Vagina (tissue), 2 donors: ENCODE data around the gene HLA-F. TPM values are rescaled to one million over a fixed set of nuclear protein-coding genes. Genes with fewer than 3 reads are reported as not detected.

Experiments used
- DNase-seq, 2 donors: peaks; one replicate each; pipeline ENCODE4 v3.0.0-alpha.2; 2017; ENCODE audit errors: extremely low spot score in 2 of 2
- H3K27ac ChIP-seq: fragments of 200-600 bp; sonication (generic); one replicate; pipeline ENCODE4 v1.5.1; 2019
- H3K27me3 ChIP-seq: fragments of 200-600 bp; sonication (generic); one replicate; pipeline ENCODE4 v1.5.1; 2019
- H3K36me3 ChIP-seq, 2 donors: fragments of 200-600 bp; sonication (generic); one replicate each; pipeline ENCODE4 v1.5.1; 2017 to 2019
- H3K4me1 ChIP-seq: fragments of 200-600 bp; sonication (generic); one replicate; pipeline ENCODE4 v1.5.1; 2019
- H3K4me3 ChIP-seq, 2 donors: fragments of 200-600 bp; sonication (generic); 1 replicate in 1 of 2; 2 replicates in 1 of 2; pipeline ENCODE4 v1.5.1; 2016 to 2019
- H3K9me3 ChIP-seq: fragments of 200-600 bp; sonication (generic); one replicate; pipeline ENCODE4 v1.5.1; 2019
- POLR2A ChIP-seq, 2 donors: fragments of 450-650 bp; IDR thresholded peaks; one replicate each; pipeline ENCODE4 v1.6.1; 2017; ENCODE audit warnings: antibody characterized with exemption in 2 of 2, mild to moderate bottlenecking in 2 of 2, moderate library complexity in 2 of 2
- POLR2AphosphoS5 ChIP-seq, 2 donors: sonication (generic); formaldehyde crosslinking; IDR thresholded peaks; one replicate each; pipeline ENCODE4 v1.9.0; 2017; ENCODE audit warnings: antibody characterized with exemption in 2 of 2, mild to moderate bottlenecking in 2 of 2, low read depth in 1 of 2; ENCODE audit not compliant: insufficient read depth in 1 of 2
- intact Hi-C: fragments of 100-400 bp; cut with DNase I; formaldehyde crosslinking; loops from one replicate; pipeline ENCODE4 v1.15.1; 2023
- total RNA-seq: library from RNA; depleted of rRNA; stranded (reverse); fragments of >200 nt; gene quantifications from one replicate; pipeline ENCODE4 v1.2.3, GENCODE V29; 2016
- TF ChIP-seq, protein P1 (sequence below), 3 experiments: fragments of 450-650 bp in 2 of 3; fragments of 200-600 bp in 1 of 3; sonication (generic) in 1 of 3; IDR thresholded peaks; one replicate each; pipeline ENCODE4 v1.5.1; 2017 to 2019; ENCODE audit warnings: antibody characterized with exemption in 3 of 3, mild to moderate bottlenecking in 2 of 3, moderate library complexity in 2 of 3

Gene HLA-F
- total RNA-seq, 1 donor from 2014 or later, result 133 TPM

DNA sequence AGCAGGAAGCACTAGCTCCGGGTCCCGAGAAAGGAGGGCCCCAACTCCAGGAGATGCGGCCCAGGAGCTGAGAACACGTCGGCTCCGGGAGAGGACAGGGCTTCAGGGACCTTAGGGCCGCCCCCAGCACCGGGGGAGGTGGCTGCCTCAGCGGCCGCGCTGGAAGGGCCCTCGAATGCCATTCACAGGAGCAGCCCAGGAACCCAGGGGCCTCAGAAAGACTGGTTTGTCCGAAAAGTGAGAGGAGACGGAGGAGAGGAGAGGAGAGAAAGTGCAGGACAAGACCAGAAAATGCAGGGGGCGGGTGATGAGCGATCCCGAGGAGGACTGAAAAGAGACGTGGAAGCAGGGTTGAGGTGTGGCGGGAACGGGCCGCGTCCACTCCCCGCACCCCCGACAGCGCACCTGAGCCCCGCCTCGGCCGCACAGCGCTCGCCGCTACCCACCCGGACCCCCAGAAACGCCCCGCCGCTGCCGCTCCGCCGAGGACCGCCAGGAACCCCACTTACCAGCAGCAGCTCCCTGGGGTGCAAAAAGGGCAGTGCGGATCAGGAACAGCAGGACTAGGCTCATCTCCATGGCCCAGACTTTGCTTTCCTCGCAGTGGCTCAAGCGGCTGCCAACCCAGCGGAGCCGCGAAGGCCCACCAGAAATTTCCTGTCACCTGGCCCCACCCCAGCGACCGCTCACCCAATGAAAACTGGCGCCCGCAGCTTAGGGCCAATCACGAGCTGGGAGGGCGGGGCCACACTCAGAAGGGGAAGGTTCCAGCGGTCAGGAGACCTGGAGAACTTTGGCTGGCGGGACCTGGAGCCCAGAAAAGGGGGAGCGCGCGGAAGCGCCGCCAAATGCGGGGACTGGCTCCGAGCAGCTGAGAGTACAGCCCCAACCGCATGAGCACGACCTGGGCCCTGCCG, 25.4 kb downstream of the HLA-F start:
- H3K27me3 ChIP-seq, result no peaks in the 10 kb centered on the region
- intact Hi-C loops, result no loop called here
- peak overlapping the region; percentile 77 to 91 for H3K4me3 ChIP-seq
- peaks cover 0 to 4% of the 10 kb centered on the region in 2 donors for H3K36me3 ChIP-seq
- peak overlapping the region; percentile 74 for H3K27ac ChIP-seq
- no peaks in the 10 kb centered on the region for H3K9me3 ChIP-seq
- DNase-seq, result peak in 1 of 2 donors; percentile 98
- peak in 1 of 2 donors; percentile 58 for TF ChIP-seq POLR2A (IDR thresholded peaks at IDR 0.05)
- peak; percentile 86 to 89 for TF ChIP-seq POLR2AphosphoS5 (IDR thresholded peaks at IDR 0.05; ENCODE audit: insufficient read depth in 1 of 2, low read depth in 1 of 2)
- TF ChIP-seq, protein P1, sequence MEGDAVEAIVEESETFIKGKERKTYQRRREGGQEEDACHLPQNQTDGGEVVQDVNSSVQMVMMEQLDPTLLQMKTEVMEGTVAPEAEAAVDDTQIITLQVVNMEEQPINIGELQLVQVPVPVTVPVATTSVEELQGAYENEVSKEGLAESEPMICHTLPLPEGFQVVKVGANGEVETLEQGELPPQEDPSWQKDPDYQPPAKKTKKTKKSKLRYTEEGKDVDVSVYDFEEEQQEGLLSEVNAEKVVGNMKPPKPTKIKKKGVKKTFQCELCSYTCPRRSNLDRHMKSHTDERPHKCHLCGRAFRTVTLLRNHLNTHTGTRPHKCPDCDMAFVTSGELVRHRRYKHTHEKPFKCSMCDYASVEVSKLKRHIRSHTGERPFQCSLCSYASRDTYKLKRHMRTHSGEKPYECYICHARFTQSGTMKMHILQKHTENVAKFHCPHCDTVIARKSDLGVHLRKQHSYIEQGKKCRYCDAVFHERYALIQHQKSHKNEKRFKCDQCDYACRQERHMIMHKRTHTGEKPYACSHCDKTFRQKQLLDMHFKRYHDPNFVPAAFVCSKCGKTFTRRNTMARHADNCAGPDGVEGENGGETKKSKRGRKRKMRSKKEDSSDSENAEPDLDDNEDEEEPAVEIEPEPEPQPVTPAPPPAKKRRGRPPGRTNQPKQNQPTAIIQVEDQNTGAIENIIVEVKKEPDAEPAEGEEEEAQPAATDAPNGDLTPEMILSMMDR (IDR thresholded peaks at IDR 0.05), result no peak
- peaks cover 34% of the 10 kb centered on the region for H3K4me1 ChIP-seq

DNA sequence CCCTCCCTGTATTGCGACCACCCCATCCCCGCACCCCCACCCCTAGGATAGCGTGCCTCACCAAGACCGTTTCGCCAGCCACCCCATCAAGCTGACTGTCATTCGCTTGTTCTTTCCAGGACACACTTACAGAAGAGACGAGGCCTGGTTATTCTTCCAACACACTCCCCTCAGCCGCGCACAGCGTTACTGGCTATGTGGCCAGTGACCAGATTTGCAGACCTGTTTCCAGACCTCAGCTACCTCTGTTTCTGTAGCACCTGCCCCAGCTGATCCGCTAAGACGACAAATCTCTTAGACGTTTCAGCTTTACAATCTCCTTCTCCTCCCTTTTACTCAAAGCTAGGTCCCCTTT, 26.1 kb downstream of the HLA-F start:
- Histone ChIP-seq H3K27me3 (no peaks in the 10 kb centered on the region), H3K9me3 (no peaks in the 10 kb centered on the region), H3K27ac (peak overlapping the region; percentile 74), H3K4me3 (peak overlapping the region; percentile 77 to 91), H3K4me1 (peaks cover 34% of the 10 kb centered on the region), H3K36me3 (peaks cover 0 to 4% of the 10 kb centered on the region in 2 donors)
- no peak for TF ChIP-seq POLR2A (IDR thresholded peaks at IDR 0.05)
- TF ChIP-seq, protein P1 (IDR thresholded peaks at IDR 0.05), result no peak
- TF ChIP-seq POLR2AphosphoS5 (IDR thresholded peaks at IDR 0.05; ENCODE audit: insufficient read depth in 1 of 2, low read depth in 1 of 2), result no peak
- DNase-seq, result peak in 1 of 2 donors; percentile 85
- intact Hi-C loops, result no loop called here

DNA sequence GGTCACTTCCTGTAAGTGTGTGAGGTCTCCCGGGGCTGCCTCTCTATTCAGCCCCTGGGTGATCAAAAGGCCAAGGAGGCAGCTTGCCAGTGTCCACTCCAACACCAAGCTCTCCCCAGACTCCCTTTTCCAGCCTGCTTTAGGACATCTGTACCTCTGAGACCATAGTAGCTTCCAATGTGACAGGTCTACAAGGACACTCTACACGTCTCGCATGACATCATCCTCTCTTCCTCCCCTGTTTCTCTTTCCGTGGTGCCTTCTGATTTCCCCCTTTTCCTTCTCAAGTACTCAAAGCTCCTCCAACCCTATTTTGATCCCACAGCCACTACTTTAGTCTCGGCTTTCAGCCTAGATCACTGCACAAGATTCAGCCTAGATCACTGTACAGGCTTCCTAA, 26.4 kb downstream of the HLA-F start:
- peak overlapping the region; percentile 74 for H3K27ac ChIP-seq
- no peak for DNase-seq
- TF ChIP-seq POLR2AphosphoS5 (IDR thresholded peaks at IDR 0.05; ENCODE audit: insufficient read depth in 1 of 2, low read depth in 1 of 2) (no peak), POLR2A (IDR thresholded peaks at IDR 0.05) (no peak)
- TF ChIP-seq, protein P1 (IDR thresholded peaks at IDR 0.05), result no peak
- H3K36me3 ChIP-seq, result peaks cover 0 to 2% of the 10 kb centered on the region in 2 donors
- H3K4me3 ChIP-seq, result peak overlapping the region; percentile 77 to 91
- intact Hi-C loops, result no loop called here
- no peaks in the 10 kb centered on the region for H3K9me3 ChIP-seq
- H3K27me3 ChIP-seq, result no peaks in the 10 kb centered on the region
- peaks cover 34% of the 10 kb centered on the region for H3K4me1 ChIP-seq

DNA sequence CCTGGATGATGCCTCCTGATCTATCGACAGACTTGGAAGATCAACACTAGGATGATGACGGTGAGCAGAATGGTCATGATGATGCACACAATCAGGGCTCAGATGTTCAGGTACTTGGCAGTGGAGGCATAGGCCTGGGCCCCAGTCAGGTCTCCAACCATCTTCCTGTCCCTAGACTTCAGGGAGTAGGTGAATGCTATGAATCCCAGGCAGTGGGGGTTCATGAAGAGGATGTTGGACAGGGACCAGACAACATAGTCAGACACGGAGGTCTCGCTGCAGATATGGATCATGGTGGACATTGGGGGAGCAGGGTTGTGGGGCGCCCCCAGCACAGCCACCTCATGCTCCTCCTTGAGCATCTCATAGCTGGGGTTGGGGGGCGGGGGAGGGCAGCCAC, 27.5 kb downstream of the HLA-F start:
- intact Hi-C loops, result no loop called here
- H3K9me3 ChIP-seq, result no peaks in the 10 kb centered on the region
- H3K36me3 ChIP-seq, result no peaks in the 10 kb centered on the region
- no peaks in the 10 kb centered on the region for H3K27me3 ChIP-seq
- no peak overlapping the region for H3K4me3 ChIP-seq
- peaks cover 34% of the 10 kb centered on the region for H3K4me1 ChIP-seq
- DNase-seq, result peak; percentile 64 to 84
- H3K27ac ChIP-seq, result no peak overlapping the region
- TF ChIP-seq POLR2A (IDR thresholded peaks at IDR 0.05) (no peak), POLR2AphosphoS5 (IDR thresholded peaks at IDR 0.05; ENCODE audit: insufficient read depth in 1 of 2, low read depth in 1 of 2) (no peak)
- TF ChIP-seq, protein P1 (IDR thresholded peaks at IDR 0.05), result no peak

DNA sequence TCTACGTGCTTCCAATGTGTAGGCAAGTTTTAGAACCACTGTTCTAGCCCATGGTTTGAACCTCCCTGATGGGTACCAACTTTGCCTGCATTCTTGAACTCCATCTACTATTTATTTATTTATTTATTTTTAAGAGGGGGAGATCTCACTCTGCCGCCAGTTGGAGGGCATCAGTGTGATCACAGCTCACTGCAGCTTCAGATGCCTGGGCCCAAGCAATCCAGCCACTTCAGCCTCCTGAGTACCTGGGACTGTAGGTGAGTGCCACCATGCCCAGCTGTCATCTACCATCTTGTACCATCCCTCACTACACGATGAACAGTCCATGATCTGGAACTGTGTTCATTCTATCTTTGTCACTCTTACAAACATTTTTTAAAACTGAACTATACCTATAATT, 28.2 kb downstream of the HLA-F start:
- intact Hi-C loops, result no loop called here
- no peak for DNase-seq
- H3K9me3 ChIP-seq, result no peaks in the 10 kb centered on the region
- TF ChIP-seq, protein P1 (IDR thresholded peaks at IDR 0.05), result no peak
- no peak for TF ChIP-seq POLR2AphosphoS5 (IDR thresholded peaks at IDR 0.05; ENCODE audit: insufficient read depth in 1 of 2, low read depth in 1 of 2)
- TF ChIP-seq POLR2A (IDR thresholded peaks at IDR 0.05), result no peak
- H3K27ac ChIP-seq, result peak overlapping the region; percentile 94
- H3K4me1 ChIP-seq, result peaks cover 34% of the 10 kb centered on the region
- H3K36me3 ChIP-seq, result no peaks in the 10 kb centered on the region
- H3K4me3 ChIP-seq, result no peak overlapping the region
- H3K27me3 ChIP-seq, result no peaks in the 10 kb centered on the region
